Activated CD4-positive, alpha-beta memory T cell treated with anti-CD3 and anti-CD28 coated beads for 36 hours (primary cell): ENCODE measurements around the gene KCNH4. TPM values are rescaled to one million over a fixed set of nuclear protein-coding genes. Genes with fewer than 3 reads are reported as not detected.
A peak's percentile ranks its signal among the peaks of the same experiment; 100 is the strongest.
"Not testable (repeated sequence)": the region's sequence is repeated elsewhere in the genome, so short reads cannot be mapped to it uniquely, and the experiment has no call there.

ENCODE experiments used
- CTCF ChIA-PET: fragments of 350-600 bp; sonication (Branson Sonifier 250); formaldehyde crosslinking; loops from one replicate; lab custom pipeline; 2021; ENCODE audit warnings: antibody characterized with exemption, inconsistent platforms; lab: Charles Lee
- POLR2A ChIA-PET: fragments of 350-600 bp; sonication (Branson Sonifier 250); formaldehyde crosslinking; loops from one replicate; lab custom pipeline; 2021; ENCODE audit warnings: antibody characterized with exemption; lab: Charles Lee
- DNase-seq: peaks from one replicate; pipeline ENCODE4 v3.0.0-alpha.2; 2020
- H3K27ac Mint-ChIP-seq: one replicate; pipeline ENCODE4 v1.8.0; 2021; ENCODE audit warnings: mixed read lengths
- H3K27me3 Mint-ChIP-seq: one replicate; pipeline ENCODE4 v1.8.0; 2021; ENCODE audit warnings: mixed read lengths
- H3K36me3 Mint-ChIP-seq: one replicate; pipeline ENCODE4 v1.8.0; 2021; ENCODE audit warnings: mixed read lengths
- H3K4me1 Mint-ChIP-seq: one replicate; pipeline ENCODE4 v1.8.0; 2021; ENCODE audit warnings: low read depth, mixed read lengths
- H3K4me3 Mint-ChIP-seq: one replicate; pipeline ENCODE4 v1.8.0; 2021; ENCODE audit warnings: mild to moderate bottlenecking, mixed read lengths
- H3K9me3 Mint-ChIP-seq: one replicate; pipeline ENCODE4 v1.8.0; 2021; ENCODE audit warnings: mixed read lengths
- intact Hi-C: fragments of 100-400 bp; cut with micrococcal nuclease; formaldehyde crosslinking; loops from one replicate; pipeline ENCODE4 v1.15.1; 2023
- total RNA-seq, 2 experiments: library from RNA; stranded (reverse); gene quantifications; one replicate each; pipeline ENCODE4 v1.2.3, GENCODE V29; 2021

The KCNH4 gene
- total RNA-seq, 2 experiments from 2014 or later, result 0.39 to 0.40 TPM

DNA sequence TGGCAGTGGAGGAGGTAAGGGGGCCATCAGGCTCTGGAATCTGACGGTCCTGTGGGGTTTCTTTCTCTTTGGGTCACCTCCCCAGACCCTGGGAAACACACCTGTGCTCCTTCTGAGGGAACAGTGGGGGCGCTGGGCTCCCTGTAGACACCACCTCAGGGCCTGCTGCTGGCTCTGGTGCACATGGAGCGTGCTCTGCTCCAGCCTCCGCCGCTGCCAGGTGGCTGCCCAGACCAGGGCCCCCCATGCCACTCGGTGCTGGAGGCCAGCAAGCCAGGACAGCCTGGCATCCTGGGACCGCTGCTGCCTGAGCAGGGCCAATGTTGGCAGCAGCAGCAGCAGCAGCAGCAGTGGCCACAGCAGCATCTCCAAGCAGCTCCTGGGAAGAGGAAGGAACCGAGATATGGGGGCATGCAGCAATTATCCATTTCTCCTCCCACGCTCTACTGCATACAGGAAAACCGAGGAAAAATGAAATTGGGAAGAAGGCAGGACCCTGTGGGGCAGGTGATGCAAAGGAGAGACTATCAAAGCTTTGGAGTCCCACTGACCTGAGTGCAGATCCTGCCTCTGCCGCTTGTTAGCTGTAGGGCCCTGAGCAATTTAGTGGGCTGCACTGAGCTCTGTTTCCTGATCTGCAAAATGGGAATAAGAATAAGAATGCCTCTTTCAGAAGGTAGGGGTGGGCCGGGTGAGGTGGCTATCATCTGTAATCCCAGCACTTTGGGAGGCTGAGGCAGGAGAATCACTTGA, 12.4 kb upstream of the KCNH4 start:
- intact Hi-C loops, result no loop called here
- POLR2A ChIA-PET, result interaction anchor here (1.0 to 2.6 kb wide), 7 partner anchors 9 to 195 kb away, joined by 3 to 9 read pairs (median 5); partner anchors contain the start of genes HCRT, KCNH4, STAT3 and STAT5A
- H3K4me3 Mint-ChIP-seq, result peak overlapping the region; percentile 81
- CTCF ChIA-PET, result interaction anchor here (1.5 to 3.5 kb wide), 4 partner anchors 9 to 96 kb away, joined by 4 to 26 read pairs (median 11); partner anchors contain the start of gene KCNH4
- no peak for DNase-seq
- H3K4me1 Mint-ChIP-seq, result peaks cover 18% of the 10 kb centered on the region
- no peaks in the 10 kb centered on the region for H3K36me3 Mint-ChIP-seq
- H3K27me3 Mint-ChIP-seq, result no peaks in the 10 kb centered on the region
- H3K9me3 Mint-ChIP-seq, result no peaks in the 10 kb centered on the region
- peak overlapping the region; percentile 68 for H3K27ac Mint-ChIP-seq

DNA sequence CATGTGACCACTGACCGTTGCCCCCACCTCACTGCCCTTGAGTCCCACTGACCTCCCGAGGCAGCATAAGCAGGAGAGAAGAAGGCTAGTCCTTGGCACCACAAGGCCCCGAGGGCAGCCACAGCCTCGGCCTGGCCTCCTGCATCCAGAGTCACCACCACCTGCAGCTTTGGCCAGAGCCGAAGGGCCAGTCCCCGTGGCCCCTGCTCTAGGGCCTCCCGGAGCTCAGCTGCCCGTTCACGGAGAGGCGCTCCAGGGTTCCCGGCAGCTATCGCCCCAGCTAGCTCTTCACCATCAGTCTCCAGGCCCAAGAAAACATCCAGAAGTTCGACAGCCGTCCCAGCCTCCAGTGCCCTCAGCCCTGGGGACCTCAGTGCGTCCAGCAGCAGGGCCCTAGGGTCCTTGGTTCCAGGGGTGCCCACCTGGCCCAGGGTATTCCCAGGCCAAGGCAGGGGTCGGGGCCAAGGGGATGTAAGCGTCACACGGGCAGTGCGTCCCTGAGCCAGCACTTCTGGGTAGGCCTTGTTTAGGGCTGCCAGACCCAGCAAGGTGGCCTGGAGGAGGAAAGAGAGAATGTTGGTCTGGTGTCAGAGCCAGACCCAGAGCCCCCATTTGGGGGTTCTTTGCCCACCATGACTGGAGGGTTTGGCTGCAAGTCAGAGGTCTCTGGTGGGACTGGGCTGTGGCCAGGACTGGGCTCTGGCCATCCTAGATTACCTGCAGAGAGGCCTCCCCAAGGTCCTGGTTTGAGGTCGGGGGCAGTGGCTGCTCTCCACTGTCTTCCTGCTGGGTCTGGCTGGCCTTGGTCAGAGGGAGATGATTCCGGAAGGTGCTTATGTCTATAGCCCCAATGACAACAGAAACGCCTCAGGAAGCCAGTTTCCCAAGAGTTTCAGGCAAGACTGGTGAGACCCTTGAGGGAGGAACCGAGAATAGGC, 11.5 kb upstream of the KCNH4 start:
- intact Hi-C loops, result no loop called here
- Mint-ChIP-seq H3K9me3 (no peaks in the 10 kb centered on the region), H3K36me3 (no peaks in the 10 kb centered on the region), H3K4me1 (peaks cover 18% of the 10 kb centered on the region), H3K4me3 (no peak overlapping the region), H3K27me3 (no peaks in the 10 kb centered on the region), H3K27ac (no peak overlapping the region)
- DNase-seq, result no peak
- ChIA-PET POLR2A (interaction anchor here (0.5 to 0.9 kb wide), 3 partner anchors 8 to 133 kb away, joined by 3 to 4 read pairs (median 4); no protein-coding TSS in a partner anchor), CTCF (interaction anchor here (0.9 kb wide), 1 partner anchor 11 kb away, joined by 3 read pairs; the partner anchor contains the start of gene KCNH4)

DNA sequence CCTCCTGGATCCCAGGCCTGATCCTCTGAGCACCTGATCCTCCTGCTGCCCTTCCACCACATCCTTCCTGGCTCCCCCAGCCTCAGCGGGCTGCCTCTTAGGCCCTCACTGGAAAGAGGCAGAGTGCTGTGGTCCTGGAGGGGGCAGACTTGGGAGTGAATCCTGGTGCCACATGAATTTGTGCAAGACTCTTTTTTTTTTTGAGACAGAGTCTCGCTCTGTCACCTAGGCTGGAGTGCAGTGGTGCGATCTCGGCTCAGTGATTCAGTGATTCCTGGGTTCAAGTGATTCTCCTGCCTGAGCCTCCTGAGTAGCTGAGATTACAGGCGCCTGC, 10.3 kb upstream of the KCNH4 start:
- ChIA-PET CTCF (interaction anchor here (0.9 kb wide), 2 partner anchors 10 to 230 kb away, joined by 3 read pairs; partner anchors contain the start of gene KCNH4), POLR2A (no interaction called here)
- Mint-ChIP-seq H3K4me1 (peaks cover 18% of the 10 kb centered on the region), H3K36me3 (no peaks in the 10 kb centered on the region), H3K4me3 (no peak overlapping the region), H3K27me3 (no peaks in the 10 kb centered on the region), H3K9me3 (no peaks in the 10 kb centered on the region), H3K27ac (no peak overlapping the region)
- intact Hi-C loops, result no loop called here
- no peak for DNase-seq

DNA sequence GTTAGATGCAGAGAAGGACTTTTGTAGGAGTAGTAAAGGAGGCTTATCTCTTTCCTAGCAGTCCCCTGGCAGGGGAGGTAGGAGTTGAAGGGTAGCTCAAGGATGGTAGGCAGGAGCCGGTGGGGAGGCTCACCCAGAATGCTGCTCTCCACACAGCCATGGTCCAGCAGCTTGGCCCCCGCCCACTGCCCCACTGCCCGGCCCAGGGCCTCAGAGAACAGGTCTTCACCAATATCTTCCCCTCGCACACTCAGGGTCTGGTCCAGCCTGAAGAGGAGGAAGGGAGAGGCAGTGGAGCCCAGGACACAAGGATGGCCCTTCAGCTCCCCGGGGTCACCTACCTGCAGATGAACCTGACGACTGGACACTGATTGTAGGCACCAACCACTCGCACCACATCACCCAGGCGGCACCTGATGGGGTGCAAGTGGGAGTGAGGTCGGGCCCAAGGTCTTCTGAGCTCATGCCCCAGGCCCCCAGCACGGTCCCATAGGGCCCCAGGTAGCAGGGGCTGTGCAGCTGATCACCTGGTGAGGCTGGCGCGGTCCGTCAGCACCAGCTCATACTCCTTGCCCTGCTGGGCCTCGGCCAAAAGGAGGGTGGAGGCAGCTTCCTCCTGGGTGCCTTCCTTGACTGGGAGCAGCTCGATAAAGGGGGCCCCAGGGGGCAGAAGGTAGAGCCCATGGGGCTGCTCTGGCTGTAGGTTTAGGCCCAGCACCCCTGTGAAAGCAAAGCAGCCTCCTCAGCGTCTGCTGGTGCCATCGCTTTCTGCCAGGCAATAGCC, 9.7 kb upstream of the KCNH4 start:
- POLR2A ChIA-PET, result no interaction called here
- DNase-seq, result no peak
- H3K27me3 Mint-ChIP-seq, result no peaks in the 10 kb centered on the region
- H3K4me3 Mint-ChIP-seq, result no peak overlapping the region
- intact Hi-C loops, result no loop called here
- no peaks in the 10 kb centered on the region for H3K36me3 Mint-ChIP-seq
- CTCF ChIA-PET, result interaction anchor here (0.9 to 1.5 kb wide), 3 partner anchors 9 to 230 kb away, joined by 3 to 7 read pairs (median 3); partner anchors contain the start of gene KCNH4
- no peaks in the 10 kb centered on the region for H3K9me3 Mint-ChIP-seq
- H3K4me1 Mint-ChIP-seq, result peaks cover 18% of the 10 kb centered on the region
- no peak overlapping the region for H3K27ac Mint-ChIP-seq

DNA sequence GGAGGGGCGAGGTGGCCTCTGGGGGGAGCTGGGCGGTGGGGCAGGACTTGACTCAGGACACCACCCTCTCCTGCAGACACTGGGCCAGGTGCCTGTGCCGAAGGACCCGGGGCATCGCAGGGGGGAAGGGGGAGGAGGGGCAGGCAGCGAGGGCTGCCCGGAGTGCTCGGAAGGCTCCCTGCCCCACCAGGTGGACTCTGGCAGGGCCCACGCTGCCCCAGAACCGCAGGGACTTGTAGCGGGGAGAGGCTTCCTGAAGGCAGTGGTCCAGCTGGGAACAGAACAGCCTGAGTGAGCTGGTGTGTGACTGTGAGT, 8.7 kb upstream of the KCNH4 start:
- peaks cover 21% of the 10 kb centered on the region for H3K4me1 Mint-ChIP-seq
- DNase-seq, result no peak
- no peaks in the 10 kb centered on the region for H3K9me3 Mint-ChIP-seq
- no peak overlapping the region for H3K4me3 Mint-ChIP-seq
- intact Hi-C loops, result loop anchor here (10.0 kb wide), 2 partner anchors 175 to 345 kb away; partner anchors contain the start of genes DNAJC7 and NAGLU
- ChIA-PET POLR2A (no interaction called here), CTCF (interaction anchor here (1.4 to 1.5 kb wide), 2 partner anchors 8 to 33 kb away, joined by 3 to 7 read pairs; partner anchors contain the start of gene KCNH4)
- H3K27ac Mint-ChIP-seq, result no peak overlapping the region
- no peaks in the 10 kb centered on the region for H3K36me3 Mint-ChIP-seq
- H3K27me3 Mint-ChIP-seq, result no peaks in the 10 kb centered on the region

DNA sequence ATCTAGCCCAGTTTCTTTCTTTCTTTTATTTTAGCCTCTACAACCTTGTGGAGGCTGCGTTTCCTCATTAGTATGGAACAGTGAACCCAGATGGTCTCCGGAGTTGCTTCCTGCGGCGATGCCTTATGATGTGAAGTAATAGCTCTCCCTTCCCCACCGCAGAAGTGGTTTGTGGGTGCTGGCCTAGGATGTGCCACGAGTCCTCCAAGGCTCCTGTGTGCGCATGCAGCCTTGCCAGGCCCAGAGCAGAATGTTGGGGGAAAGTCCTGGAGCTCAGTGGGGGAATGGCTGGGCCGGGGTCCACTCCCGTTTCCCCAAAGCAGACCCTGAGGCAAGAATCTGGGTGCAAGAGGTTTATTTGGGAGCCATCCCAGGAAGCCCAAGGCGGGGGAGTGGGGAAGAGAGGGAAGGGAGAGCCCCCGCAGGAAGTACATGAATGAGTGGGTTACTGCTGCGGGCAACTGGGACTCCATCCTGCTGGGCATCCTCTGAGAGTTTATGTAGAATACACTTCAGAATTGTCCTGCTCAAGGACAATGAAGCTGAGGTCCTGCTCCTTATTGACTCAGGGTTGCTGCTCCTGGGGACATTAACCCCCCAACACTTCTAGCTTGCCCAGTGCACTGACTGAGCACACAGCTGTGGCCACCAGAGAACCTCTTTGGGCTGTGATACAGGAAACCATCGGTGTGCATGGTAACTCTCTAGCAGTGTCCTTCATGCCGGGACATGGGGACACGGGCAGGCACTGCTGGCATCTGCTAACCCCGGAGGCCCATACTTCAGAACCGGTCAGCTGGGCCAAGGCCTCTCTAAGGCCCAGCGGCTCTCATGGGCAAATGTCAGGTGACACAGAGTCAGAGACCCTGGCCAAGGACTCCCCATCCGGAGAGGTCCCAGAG, 8.1 kb upstream of the KCNH4 start:
- H3K27ac Mint-ChIP-seq, result no peak overlapping the region
- H3K4me3 Mint-ChIP-seq, result no peak overlapping the region
- H3K9me3 Mint-ChIP-seq, result no peaks in the 10 kb centered on the region
- intact Hi-C loops, result loop anchor here (10.0 kb wide), 2 partner anchors 174 to 346 kb away; partner anchors contain the start of genes DNAJC7 and NAGLU
- H3K27me3 Mint-ChIP-seq, result no peaks in the 10 kb centered on the region
- H3K36me3 Mint-ChIP-seq, result no peaks in the 10 kb centered on the region
- ChIA-PET POLR2A (no interaction called here), CTCF (interaction anchor here (1.0 to 1.5 kb wide), 3 partner anchors 8 to 223 kb away, joined by 3 to 7 read pairs (median 3); partner anchors contain the start of gene KCNH4)
- no peak for DNase-seq
- peaks cover 24% of the 10 kb centered on the region for H3K4me1 Mint-ChIP-seq

DNA sequence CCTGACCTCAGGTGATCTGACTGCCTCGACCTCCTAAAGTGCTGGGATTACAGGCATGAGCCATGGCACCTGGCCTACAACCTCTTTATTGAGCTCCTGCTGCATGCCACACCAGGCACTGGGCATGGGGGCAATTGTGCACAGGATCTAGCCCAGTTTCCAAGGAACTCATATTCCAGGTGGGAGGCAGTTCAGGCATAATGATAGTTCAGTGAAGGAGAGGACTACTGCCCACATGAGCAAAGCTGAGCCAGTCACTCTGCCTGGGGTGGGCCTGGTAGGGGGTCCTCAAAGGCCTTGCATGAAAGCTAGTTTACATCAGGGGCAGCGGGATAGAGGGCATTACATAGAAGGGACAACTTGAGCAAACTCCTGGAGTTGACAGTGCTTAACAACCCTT, 6.9 kb upstream of the KCNH4 start:
- POLR2A ChIA-PET, result no interaction called here

DNA sequence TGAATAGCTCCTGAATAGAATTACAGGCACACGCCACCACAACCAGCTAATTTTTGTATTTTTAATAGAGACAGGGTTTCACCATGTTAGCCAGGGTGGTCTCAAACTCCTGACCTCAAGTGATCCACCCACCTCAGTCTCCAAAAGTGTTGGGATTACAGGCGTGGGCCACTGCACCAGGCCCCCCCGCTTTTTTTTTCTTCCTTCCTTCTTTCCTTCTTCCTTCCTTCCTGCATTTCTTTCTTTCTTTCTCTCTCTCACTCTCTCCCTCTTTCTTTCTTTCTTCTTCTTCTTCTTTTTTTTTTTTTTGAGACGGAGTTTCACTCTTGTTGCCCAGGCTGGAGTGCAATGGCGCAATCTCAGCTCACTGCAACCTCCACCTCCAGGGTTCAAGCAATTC, 5.2 kb upstream of the KCNH4 start:
- not testable (repeated sequence) for H3K9me3 Mint-ChIP-seq

More for the DNA sequence above, 6.9 kb upstream of the KCNH4 start:
- CTCF ChIA-PET, result interaction anchor here (1.0 to 1.2 kb wide), 2 partner anchors 34 to 222 kb away, joined by 3 read pairs; no protein-coding TSS in a partner anchor
- no peaks in the 10 kb centered on the region for H3K36me3 Mint-ChIP-seq
- no peak for DNase-seq
- no peaks in the 10 kb centered on the region for H3K9me3 Mint-ChIP-seq
- no peak overlapping the region for H3K4me3 Mint-ChIP-seq
- no peak overlapping the region for H3K27ac Mint-ChIP-seq
- peaks cover 25% of the 10 kb centered on the region for H3K4me1 Mint-ChIP-seq
- intact Hi-C loops, result loop anchor here (10.0 kb wide), 2 partner anchors 173 to 347 kb away; partner anchors contain the start of genes DNAJC7 and NAGLU
- no peaks in the 10 kb centered on the region for H3K27me3 Mint-ChIP-seq

DNA sequence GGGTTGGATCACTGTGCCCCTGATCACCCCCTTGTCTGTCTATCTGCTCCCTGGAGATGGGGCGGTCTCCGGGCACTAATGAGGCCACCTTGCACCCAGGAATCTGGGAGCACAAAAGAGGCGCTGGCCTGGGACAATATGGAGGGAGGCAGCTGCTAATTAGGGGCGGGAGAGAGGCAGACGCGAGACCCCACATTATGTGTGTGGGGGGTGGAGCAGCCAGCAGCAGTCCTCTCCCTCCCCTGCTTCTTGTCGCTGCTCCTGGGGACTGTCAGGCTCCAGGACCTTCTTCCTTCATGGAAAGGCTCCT, 4.6 kb upstream of the KCNH4 start:
- DNase-seq, result no peak

More for the DNA sequence above, 5.2 kb upstream of the KCNH4 start:
- H3K36me3 Mint-ChIP-seq, H3K27me3 Mint-ChIP-seq, H3K4me3 Mint-ChIP-seq, CTCF ChIA-PET, DNase-seq, POLR2A ChIA-PET, H3K27ac Mint-ChIP-seq: not testable (repeated sequence)
- H3K4me1 Mint-ChIP-seq, result peaks cover 32% of the 10 kb centered on the region
- intact Hi-C loops, result loop anchor here (10.0 kb wide), 2 partner anchors 171 to 349 kb away; partner anchors contain the start of genes DNAJC7 and NAGLU

More for the DNA sequence above, 4.6 kb upstream of the KCNH4 start:
- Mint-ChIP-seq H3K36me3 (no peaks in the 10 kb centered on the region), H3K27ac (no peak overlapping the region), H3K4me3 (no peak overlapping the region), H3K9me3 (no peaks in the 10 kb centered on the region), H3K4me1 (peaks cover 34% of the 10 kb centered on the region), H3K27me3 (no peaks in the 10 kb centered on the region)
- CTCF ChIA-PET, result interaction anchor here (1.0 to 1.3 kb wide), 2 partner anchors 221 to 345 kb away, joined by 3 to 4 read pairs; no protein-coding TSS in a partner anchor
- POLR2A ChIA-PET, result no interaction called here
- intact Hi-C loops, result loop anchor here (10.0 kb wide), 2 partner anchors 171 to 349 kb away; partner anchors contain the start of genes DNAJC7 and NAGLU
